A549 (cell line): Measurements from ENCODE around the gene EP400. TPM values are rescaled to one million over a fixed set of nuclear protein-coding genes. Genes with fewer than 3 reads are reported as not detected.

Source experiments
- ATAC-seq, 2 experiments: fragments of 200-7000 bp in 1 of 2; fragments of >200 bp in 1 of 2; cut with Nextera tagmentation in 1 of 2; cut with Tn5 transposase in 1 of 2; 3 replicates each; pipeline versions ENCODE4 v1.8.0 to v1.9.1; 2018 to 2020; ENCODE audit warnings: mild to moderate bottlenecking in 1 of 2, moderate library complexity in 1 of 2
- CTCF ChIA-PET: fragments of 300-600 bp; sonication (Branson Sonifier 250); formaldehyde crosslinking; extraction: SDS; loops from one replicate; lab custom pipeline; 2021; ENCODE audit warnings: antibody characterized with exemption, inconsistent platforms; lab: Yijun Ruan, JAX
- POLR2A ChIA-PET: fragments of 350-600 bp; formaldehyde crosslinking; extraction: SDS; loops from one replicate; lab custom pipeline; 2021; ENCODE audit warnings: antibody characterized with exemption, inconsistent platforms; lab: Yijun Ruan, JAX
- DNase-seq, 2 experiments: peaks; one replicate each; pipeline versions ENCODE4 v3.0.0 to v3.0.0-alpha.2; 2011 to 2016; ENCODE audit warnings: low read depth in 1 of 2, low spot score in 1 of 2
- FAIRE-seq: peaks from 2 replicates; lab custom pipeline; 2011; peaks lifted over from hg19 to GRCh38; lab: Jason Lieb, UNC
- H3K27ac ChIP-seq, 2 experiments: fragments of >200 bp; sonication (Bioruptor Twin); formaldehyde crosslinking; 3 replicates each; pipeline ENCODE4 v1.5.1; 2016 to 2017
- H3K4me1 ChIP-seq: fragments of >200 bp; sonication (Bioruptor Twin); formaldehyde crosslinking; 3 replicates; pipeline ENCODE4 v1.6.1; 2016
- H3K4me2 ChIP-seq: fragments of >200 bp; sonication (Bioruptor Twin); formaldehyde crosslinking; 3 replicates; pipeline ENCODE4 v1.6.1; 2016
- H3K4me3 ChIP-seq: fragments of >200 bp; sonication (Bioruptor Twin); formaldehyde crosslinking; 3 replicates; pipeline ENCODE4 v1.5.1; 2016
- H3K9me3 ChIP-seq: fragments of >200 bp; sonication (Bioruptor Twin); formaldehyde crosslinking; 3 replicates; pipeline ENCODE4 v1.6.1; 2016
- E2F6 ChIP-seq: IDR thresholded peaks from 2 replicates; pipeline ENCODE4 v1.6.1; 2012; ENCODE audit warnings: low read depth, borderline replicate concordance
- EHMT2 ChIP-seq: fragments of 200-600 bp; sonication (generic); IDR thresholded peaks from 2 replicates; pipeline ENCODE4 v1.6.1; 2016; ENCODE audit warnings: antibody characterized with exemption, low read depth, mild to moderate bottlenecking, moderate library complexity
- FOSB ChIP-seq: fragments of 250-450 bp; sonication (Bioruptor Pico); IDR thresholded peaks from 2 replicates; pipeline ENCODE4 v1.5.0; 2020; ENCODE audit warnings: mild to moderate bottlenecking, moderate library complexity
- FOSL2 ChIP-seq, 2 experiments: fragments of 450-650 bp in 1 of 2; fragments of >200 bp in 1 of 2; sonication (Bioruptor Twin) in 1 of 2; formaldehyde crosslinking; IDR thresholded peaks; 2 replicates each; pipeline versions ENCODE4 v1.5.0 to v1.6.1; 2016 to 2020; ENCODE audit warnings: mild to moderate bottlenecking in 1 of 2, moderate library complexity in 1 of 2
- FOXS1 ChIP-seq: fragments of 250-450 bp; sonication (Bioruptor Pico); IDR thresholded peaks from 2 replicates; pipeline ENCODE4 v1.5.0; 2020; ENCODE audit warnings: mild to moderate bottlenecking, moderate library complexity
- GATA3 ChIP-seq: IDR thresholded peaks from 2 replicates; pipeline ENCODE4 v1.6.1; 2012; ENCODE audit warnings: borderline replicate concordance
- HES2 ChIP-seq: fragments of >200 bp; sonication (Bioruptor Twin); formaldehyde crosslinking; IDR thresholded peaks from 2 replicates; pipeline ENCODE4 v1.6.1; 2016
- HMGXB4 ChIP-seq: fragments of 250-450 bp; sonication (Bioruptor Pico); IDR thresholded peaks from 2 replicates; pipeline ENCODE4 v1.5.0; 2021; ENCODE audit warnings: mild to moderate bottlenecking, moderate library complexity, borderline replicate concordance
- HOXB13 ChIP-seq: fragments of 250-450 bp; sonication (Bioruptor Pico); IDR thresholded peaks from 2 replicates; pipeline ENCODE4 v1.5.0; 2020; ENCODE audit warnings: low read depth, mild to moderate bottlenecking, moderate library complexity
- HOXB5 ChIP-seq: fragments of 250-450 bp; sonication (Bioruptor Pico); IDR thresholded peaks from 2 replicates; pipeline ENCODE4 v1.5.0; 2020; ENCODE audit warnings: mild to moderate bottlenecking, moderate library complexity
- KDM5A ChIP-seq: fragments of 200-600 bp; sonication (generic); IDR thresholded peaks from 2 replicates; pipeline ENCODE4 v1.6.1; 2016; ENCODE audit warnings: antibody characterized with exemption, mild to moderate bottlenecking
- MAZ ChIP-seq: fragments of 150-350 bp; IDR thresholded peaks from 2 replicates; pipeline ENCODE4 v1.6.1; 2014; ENCODE audit warnings: antibody characterized with exemption, low read depth, low read length, borderline replicate concordance
- MYC ChIP-seq: IDR thresholded peaks from 2 replicates; pipeline ENCODE4 v1.6.1; 2012; ENCODE audit warnings: mild to moderate bottlenecking, inconsistent platforms, low read length, improper control_type of control experiment, borderline replicate concordance
- PBX3 ChIP-seq: IDR thresholded peaks from 2 replicates; pipeline ENCODE4 v1.6.1; 2012
- RAD21 ChIP-seq, 2 experiments: fragments of >200 bp in 1 of 2; sonication (Bioruptor Twin) in 1 of 2; formaldehyde crosslinking in 1 of 2; IDR thresholded peaks in 1 of 2; conservative IDR thresholded peaks in 1 of 2; 2 replicates in 1 of 2; 3 replicates in 1 of 2; pipeline ENCODE4 v1.6.1; 2012 to 2018; ENCODE audit warnings: inconsistent platforms in 1 of 2
- RNF2 ChIP-seq: fragments of 200-600 bp; sonication (generic); IDR thresholded peaks from 2 replicates; pipeline ENCODE4 v1.6.1; 2016; ENCODE audit warnings: low read depth, mild to moderate bottlenecking, antibody characterized with exemption, moderate library complexity, borderline replicate concordance
- TFCP2L1 ChIP-seq: fragments of 250-450 bp; sonication (Bioruptor Pico); IDR thresholded peaks from 2 replicates; pipeline ENCODE4 v1.5.0; 2021; ENCODE audit warnings: mild to moderate bottlenecking
- ZFP36 ChIP-seq: fragments of 450-650 bp; IDR thresholded peaks from 2 replicates; pipeline ENCODE4 v1.6.1; 2014; ENCODE audit warnings: borderline replicate concordance; ENCODE audit not compliant: partially characterized antibody
- ZNF302 ChIP-seq: fragments of 250-450 bp; sonication (Bioruptor Pico); IDR thresholded peaks from 2 replicates; pipeline ENCODE4 v1.9.0; 2021; ENCODE audit warnings: inconsistent platforms, mild to moderate bottlenecking, moderate library complexity
- ZSCAN20 ChIP-seq: fragments of 250-450 bp; sonication (Bioruptor Pico); IDR thresholded peaks from 2 replicates; pipeline ENCODE4 v1.8.0; 2022; ENCODE audit warnings: mild to moderate bottlenecking, moderate library complexity
- WGBS: methylation state at CpG from one replicate; pipeline ENCODE4 v1.1.6; 2017; ENCODE audit errors: missing lambda C conversion rate; 5-methylcytosine and 5-hydroxymethylcytosine counted together
- polyA plus RNA-seq, 4 experiments: library from polyadenylated mRNA; depleted of rRNA in 3 of 4; stranded (reverse); fragments of >200 nt; fragmentation: RNase III in 1 of 4; extraction: RNeasy Plus Mini Kit Qiagen cat#74134 plus additional on column Dnase treatment in 1 of 4; gene quantifications; 2 replicates in 3 of 4; 3 replicates in 1 of 4; pipeline ENCODE4 v1.2.3, GENCODE V29; 2011 to 2017
- TF ChIP-seq, protein P1 (sequence below): fragments of 250-450 bp; sonication (Bioruptor Pico); IDR thresholded peaks from 2 replicates; pipeline ENCODE4 v1.5.0; 2020; ENCODE audit warnings: low read depth, mild to moderate bottlenecking, moderate library complexity

EP400 gene
- polyA plus RNA-seq, 2 of the 4 experiments (the other 2 are of a cell fraction): 9.7 to 15.2 TPM

DNA sequence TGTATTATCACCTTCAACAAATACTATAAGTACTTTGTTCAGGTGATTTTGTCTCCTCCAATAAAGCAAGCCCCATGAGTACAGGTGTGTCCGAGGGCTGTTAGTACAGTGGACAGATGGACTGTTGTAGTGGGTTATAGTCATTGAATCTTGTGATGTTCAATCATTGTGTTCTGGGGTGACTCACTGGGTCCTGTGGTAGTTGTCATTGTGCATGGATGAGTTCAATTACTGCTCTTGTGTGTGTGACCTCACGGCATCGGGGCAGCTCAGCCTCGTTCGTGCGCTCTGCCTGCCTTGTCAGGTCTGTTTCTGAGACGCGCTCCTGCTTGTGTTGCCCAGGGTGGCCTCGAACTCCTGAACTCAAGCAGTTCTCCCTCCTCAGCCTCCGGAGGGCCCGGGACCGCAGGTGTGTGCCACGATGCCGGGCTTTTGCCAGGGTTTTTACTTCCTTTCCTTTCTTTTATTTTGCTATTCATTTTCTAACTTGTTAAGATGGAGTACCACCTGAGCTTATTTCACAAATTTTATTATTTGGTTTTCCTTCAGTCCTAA lies 122.2 kb downstream of the EP400 start:
- DNase-seq (no peak), ATAC-seq (no peak), FAIRE-seq (no peak)
- Histone ChIP-seq H3K27ac (no peak overlapping the region), H3K4me1 (no peaks in the 10 kb centered on the region), H3K4me3 (no peak overlapping the region), H3K9me3 (no peaks in the 10 kb centered on the region), H3K4me2 (no peak overlapping the region)
- no peak for TF ChIP-seq ZFP36
- no peak for TF ChIP-seq HOXB5 (CRISPR knock-in tag)
- TF ChIP-seq HOXB13 (CRISPR knock-in tag): no peak
- no peak for TF ChIP-seq MYC
- TF ChIP-seq MAZ: no peak
- TF ChIP-seq ZSCAN20 (CRISPR knock-in tag): no peak
- TF ChIP-seq HES2: no peak
- no peak for TF ChIP-seq E2F6
- no peak for TF ChIP-seq FOXS1
- TF ChIP-seq PBX3: no peak
- TF ChIP-seq ZNF302 (CRISPR knock-in tag): no peak
- TF ChIP-seq HMGXB4 (CRISPR knock-in tag): no peak
- no peak for TF ChIP-seq GATA3
- no peak for TF ChIP-seq FOSB (CRISPR knock-in tag)
- no peak for TF ChIP-seq RNF2
- no peak for TF ChIP-seq RAD21 (conservative IDR thresholded peaks at IDR 0.05 in 1 of 2, IDR thresholded peaks at IDR 0.05 in 1 of 2)
- TF ChIP-seq KDM5A: no peak
- no peak for TF ChIP-seq FOSL2 (IDR thresholded peaks at IDR 0.05)
- no peak for TF ChIP-seq FOSL2 (CRISPR knock-in tag; IDR thresholded peaks at IDR 0.05)
- ChIA-PET CTCF (interaction anchor here (1.4 kb wide), 1 partner anchor 11 kb away, joined by 4 read pairs; no protein-coding TSS in a partner anchor), POLR2A (no interaction called here)
- 90% methylated on average over 14 of the region's 14 CpGs for WGBS

DNA sequence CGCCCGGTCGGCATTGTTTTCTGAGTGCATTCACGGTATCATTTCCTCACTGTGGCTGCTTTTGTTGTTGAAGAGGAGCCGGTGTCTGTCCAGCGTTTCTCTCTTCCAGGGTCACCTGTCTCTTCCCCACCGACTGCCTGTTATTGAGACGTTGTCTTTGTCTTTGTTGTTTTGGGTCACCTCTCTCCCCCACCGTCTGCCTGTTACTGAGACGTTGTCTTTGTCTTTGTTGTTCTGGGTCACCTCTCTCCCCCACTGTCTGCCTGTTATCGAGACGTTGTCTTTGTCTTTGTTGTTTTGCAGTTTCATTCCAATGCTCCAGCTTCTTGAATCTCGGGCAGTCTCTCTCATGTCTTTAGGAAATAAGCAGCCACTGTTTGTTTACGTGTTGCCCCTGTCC lies 124.5 kb downstream of the EP400 start:
- CTCF ChIA-PET: interaction anchor here (1.0 to 1.2 kb wide), 4 partner anchors 15 to 31 kb away, joined by 3 to 4 read pairs (median 3); no protein-coding TSS in a partner anchor
- 89% methylated on average over 14 of the region's 14 CpGs for WGBS
- DNase-seq (no peak), ATAC-seq (no peak)
- no peak overlapping the region for H3K4me2 ChIP-seq
- H3K9me3 ChIP-seq: no peaks in the 10 kb centered on the region
- TF ChIP-seq HOXB13 (CRISPR knock-in tag) (no peak), GATA3 (no peak), TFCP2L1 (no peak), EHMT2 (no peak)
- TF ChIP-seq, protein P1, sequence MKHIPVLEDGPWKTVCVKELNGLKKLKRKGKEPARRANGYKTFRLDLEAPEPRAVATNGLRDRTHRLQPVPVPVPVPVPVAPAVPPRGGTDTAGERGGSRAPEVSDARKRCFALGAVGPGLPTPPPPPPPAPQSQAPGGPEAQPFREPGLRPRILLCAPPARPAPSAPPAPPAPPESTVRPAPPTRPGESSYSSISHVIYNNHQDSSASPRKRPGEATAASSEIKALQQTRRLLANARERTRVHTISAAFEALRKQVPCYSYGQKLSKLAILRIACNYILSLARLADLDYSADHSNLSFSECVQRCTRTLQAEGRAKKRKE (CRISPR knock-in tag): no peak
- TF ChIP-seq, all 56 proteins: peak for 0
- POLR2A ChIA-PET: no interaction called here
- no peak overlapping the region for H3K27ac ChIP-seq
- H3K4me1 ChIP-seq: no peaks in the 10 kb centered on the region
- H3K4me3 ChIP-seq: no peak overlapping the region
- FAIRE-seq: no peak
